ENCODE data around the gene ENDOD1.
A peak's percentile ranks its signal among the peaks of the same experiment; 100 is the strongest.

ENDOD1 gene

GRCh38 chr11:95144313-95145235, 54.9 kb downstream of the ENDOD1 start:
- DNase-seq = peak; percentile 50

DNA sequence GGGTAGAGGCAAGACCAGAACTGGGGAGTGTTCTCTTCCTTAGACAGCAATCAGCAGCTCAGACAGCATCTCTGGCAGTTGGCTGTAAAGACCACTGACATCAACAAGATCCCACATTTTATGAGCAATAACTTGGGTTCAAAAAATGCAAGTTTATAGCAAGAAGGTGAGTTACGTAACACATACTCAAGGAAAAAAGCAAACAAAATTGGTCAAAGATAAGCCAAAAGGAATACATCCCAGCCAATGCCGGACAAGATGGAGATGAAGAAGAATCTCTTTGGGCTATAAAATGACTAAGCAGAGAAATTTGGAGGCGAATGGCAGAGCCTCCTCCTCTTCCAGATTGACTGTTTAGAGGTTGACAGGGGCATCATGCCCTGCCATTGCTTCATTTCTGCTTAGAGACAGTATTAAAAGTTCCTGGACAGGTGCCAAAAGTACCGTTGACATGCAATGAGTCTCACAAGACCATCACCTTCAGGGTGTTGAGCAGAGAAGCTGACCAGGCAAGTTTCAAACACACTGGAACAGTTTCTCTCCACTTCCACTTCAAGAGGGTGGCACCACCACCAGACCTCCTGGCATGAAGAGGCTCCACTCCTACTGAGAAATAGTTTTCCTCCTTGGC, 55.9 kb downstream of the ENDOD1 start:
- DNase-seq = no peak

GRCh38 chr11:95147364-95147905, 57.8 kb downstream of the ENDOD1 start:
- DNase-seq = peak; percentile 90

- DNase-seq = no peak
Observed at GRCh38 chr11:95148406-95148805, 58.8 kb downstream of the ENDOD1 start.

GRCh38 chr11:95148938-95149337, 59.3 kb downstream of the ENDOD1 start:
- no peak for DNase-seq

GRCh38 chr11:95149651-95150364, 60.2 kb downstream of the ENDOD1 start:
- no peak for DNase-seq

- peak; percentile 87 for DNase-seq
Observed at GRCh38 chr11:95150956-95151684, 61.5 kb downstream of the ENDOD1 start.

GRCh38 chr11:95152876-95153856, 63.5 kb downstream of the ENDOD1 start:
- DNase-seq = no peak

DNA sequence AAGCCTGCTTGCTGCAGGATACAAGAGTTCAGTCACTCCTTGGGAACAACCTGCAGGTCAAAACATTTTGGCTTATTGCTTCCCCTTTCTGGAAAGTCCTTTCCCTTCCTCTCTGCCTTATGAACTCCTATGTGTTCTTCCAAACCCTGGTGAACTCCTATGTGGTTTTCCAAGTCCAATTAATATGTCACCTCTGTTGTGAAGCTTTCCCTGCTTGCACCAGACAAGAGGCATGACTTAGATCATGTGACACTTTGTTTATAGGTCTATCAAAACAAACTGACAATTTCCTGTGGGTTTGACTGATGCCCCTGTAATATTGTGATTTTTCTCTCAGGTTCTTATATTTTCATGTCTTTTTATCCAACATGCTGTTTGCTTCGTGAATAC, 64.2 kb downstream of the ENDOD1 start:
- no peak for DNase-seq

DNA sequence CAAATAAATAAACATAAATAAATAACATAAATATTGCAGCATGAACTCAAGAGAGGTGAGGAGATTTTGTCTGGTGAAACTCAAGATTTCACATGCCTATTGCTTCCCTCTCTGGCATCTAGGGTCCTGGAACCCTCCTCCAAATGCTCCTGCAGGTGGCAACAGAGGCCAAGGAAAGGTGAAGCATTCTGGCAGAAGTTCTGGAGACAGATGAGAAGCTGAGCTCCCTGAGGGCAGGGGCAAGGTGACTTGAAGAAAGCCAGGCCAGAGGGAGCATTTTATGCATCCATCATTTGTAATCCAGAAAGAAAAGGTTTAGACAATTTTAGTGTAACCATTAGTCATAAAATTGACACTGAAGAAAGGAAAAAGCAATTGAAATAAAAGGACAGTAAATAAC, 64.9 kb downstream of the ENDOD1 start:
- peak; percentile 64 for DNase-seq

DNA sequence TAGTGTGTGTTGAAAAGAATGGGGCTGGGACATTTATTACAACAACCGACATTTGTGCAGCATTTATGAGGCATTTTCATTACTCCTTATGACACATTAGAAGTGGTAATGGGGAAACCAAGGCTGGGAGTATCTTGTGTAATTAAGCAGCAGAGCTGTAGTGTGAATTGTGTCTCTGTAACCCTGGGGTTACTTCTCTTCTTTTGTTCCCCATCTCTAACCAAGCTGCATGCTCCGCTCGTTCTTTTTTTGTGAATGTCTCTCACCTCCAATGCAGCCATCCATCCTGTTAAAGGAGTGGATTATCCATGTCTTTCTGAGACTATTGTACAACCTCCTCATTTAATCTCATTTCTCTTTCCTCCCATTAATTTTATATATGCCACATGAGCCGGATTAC, 65.7 kb downstream of the ENDOD1 start:
- no peak for DNase-seq

DNA sequence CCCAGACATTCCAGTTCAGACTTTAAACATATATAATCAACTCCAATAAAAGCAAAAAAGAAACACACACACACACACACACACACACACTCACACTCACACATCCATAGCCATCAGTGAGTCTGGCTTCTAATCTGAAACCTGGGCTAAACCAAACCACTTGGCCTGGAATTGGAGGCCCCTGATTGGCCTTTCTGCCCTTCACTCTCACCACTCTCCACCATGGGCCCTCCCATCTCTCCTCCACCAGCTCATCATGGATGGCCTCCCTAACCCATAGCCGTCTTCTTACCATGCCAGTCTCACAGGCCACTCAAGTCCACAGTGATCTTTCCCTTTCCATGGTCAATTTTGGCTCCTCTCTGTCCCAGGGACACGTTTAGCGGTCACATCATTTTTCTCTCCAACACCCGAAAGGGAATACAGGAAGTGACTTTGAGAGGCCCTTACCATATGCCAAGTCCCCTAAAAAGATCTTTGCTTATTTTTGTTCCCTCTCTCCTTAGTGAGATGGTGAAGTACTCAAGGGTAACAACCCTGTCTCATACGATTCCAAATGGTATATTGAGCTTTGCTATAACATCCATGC, 66.6 kb downstream of the ENDOD1 start:
- DNase-seq = no peak

GRCh38 chr11:95156916-95157541, 67.4 kb downstream of the ENDOD1 start:
- DNase-seq = no peak

- DNase-seq = no peak
Observed at GRCh38 chr11:95157824-95158223, 68.2 kb downstream of the ENDOD1 start.

GRCh38 chr11:95161248-95161647, 71.6 kb downstream of the ENDOD1 start:
- DNase-seq = no peak

GRCh38 chr11:95163106-95163505, 73.5 kb downstream of the ENDOD1 start:
- DNase-seq = no peak

DNA sequence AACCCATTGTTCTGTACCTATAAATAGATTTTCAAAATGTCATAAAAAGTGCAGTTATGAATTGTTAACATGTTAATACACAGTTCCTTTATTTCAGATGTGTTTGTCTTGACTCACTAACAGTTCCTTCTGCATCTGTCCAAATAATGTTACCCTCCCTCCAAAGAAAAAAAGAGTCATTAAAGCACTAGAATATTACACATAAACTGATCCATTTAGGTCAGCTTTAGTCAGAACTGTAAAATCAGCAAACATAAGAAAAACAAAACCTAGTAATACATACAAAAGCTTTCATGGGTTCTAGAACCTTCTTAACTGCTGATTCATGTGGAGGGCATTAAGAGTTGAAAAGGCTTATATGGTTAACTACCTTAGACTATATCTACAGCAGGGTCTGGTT, 76.0 kb downstream of the ENDOD1 start:
- DNase-seq = no peak

- DNase-seq = no peak
Observed at GRCh38 chr11:95166781-95167180, 77.1 kb downstream of the ENDOD1 start.

- DNase-seq = no peak
Observed at GRCh38 chr11:95170294-95170693, 80.6 kb downstream of the ENDOD1 start.

DNA sequence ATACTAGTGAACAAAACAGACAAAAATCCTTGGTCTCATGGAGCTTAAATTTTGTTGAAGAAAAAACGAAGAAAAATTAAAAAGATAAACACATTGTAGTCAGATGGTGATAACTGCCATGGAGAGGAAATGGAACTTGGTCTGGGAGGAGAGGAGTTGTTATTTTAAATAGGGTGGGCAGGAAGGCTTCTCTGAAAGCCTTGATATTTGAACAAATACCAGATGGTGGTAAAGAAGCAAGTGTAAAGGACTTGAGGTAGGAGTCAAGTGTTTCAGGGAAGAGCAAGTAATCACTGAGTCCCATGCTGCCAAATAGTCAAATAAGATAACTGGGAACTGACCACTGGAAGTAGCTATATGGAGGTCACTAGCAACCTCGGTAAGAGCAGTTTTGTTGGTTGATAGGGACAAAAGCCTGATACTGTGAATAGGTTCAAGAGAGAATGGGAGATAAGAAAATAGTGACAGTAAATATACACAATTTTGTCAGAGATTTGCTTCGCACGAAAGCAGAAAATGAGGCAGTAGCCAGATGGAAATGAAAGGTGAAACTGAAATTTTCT, 86.3 kb downstream of the ENDOD1 start:
- no peak for DNase-seq
